T-helper 1 cell treated with Interleukin-12 subunit alpha and Interleukin-12 subunit beta and Interleukin-4 antibody, amounts not matched to agents 30 μg/mL and 1 μg/mL, for 36 hours (primary cell): ENCODE data around the gene PLCH1.
"Not testable (repeated sequence)": the region's sequence is repeated elsewhere in the genome, so short reads cannot be mapped to it uniquely, and the experiment has no call there.

Experiments
- H3K27ac Mint-ChIP-seq: one replicate; pipeline ENCODE4 v1.8.0; 2021; ENCODE audit warnings: mild to moderate bottlenecking, mixed read lengths
- H3K27me3 Mint-ChIP-seq: one replicate; pipeline ENCODE4 v1.8.0; 2021; ENCODE audit warnings: low read depth, mixed read lengths
- H3K36me3 Mint-ChIP-seq: one replicate; pipeline ENCODE4 v1.8.0; 2021; ENCODE audit warnings: low read depth, mixed read lengths
- H3K4me1 Mint-ChIP-seq: one replicate; pipeline ENCODE4 v1.8.0; 2021; ENCODE audit warnings: low read depth, mixed read lengths
- H3K4me3 Mint-ChIP-seq: one replicate; pipeline ENCODE4 v1.8.0; 2021; ENCODE audit warnings: mild to moderate bottlenecking, moderate library complexity, mixed read lengths
- H3K9me3 Mint-ChIP-seq: one replicate; pipeline ENCODE4 v1.8.0; 2021; ENCODE audit warnings: mixed read lengths

Gene PLCH1

DNA sequence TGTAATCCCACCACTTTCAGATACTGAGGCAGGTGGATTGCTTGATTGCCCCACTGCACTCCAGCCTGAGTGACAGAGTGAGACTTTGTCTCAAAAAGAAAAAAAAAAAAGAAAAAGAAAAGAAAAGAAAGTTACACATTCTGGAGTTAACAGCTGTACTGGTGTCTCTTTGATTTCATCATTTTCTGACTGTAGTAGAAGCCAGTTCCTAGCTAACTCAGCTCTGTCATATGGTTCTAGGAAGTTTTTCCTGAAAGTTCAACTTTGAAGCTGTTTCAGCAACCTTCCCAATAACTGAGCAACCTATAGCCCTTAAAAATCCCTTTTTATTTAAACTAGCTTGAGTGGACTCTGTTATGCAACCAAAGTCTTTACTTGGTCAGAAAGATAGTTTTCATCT, 346.8 kb downstream of the PLCH1 start:
- H3K9me3 Mint-ChIP-seq = peaks cover 4% of the 10 kb centered on the region
- H3K27ac Mint-ChIP-seq = no peak overlapping the region
- no peaks in the 10 kb centered on the region for H3K27me3 Mint-ChIP-seq
- peaks cover 2% of the 10 kb centered on the region for H3K36me3 Mint-ChIP-seq
- H3K4me1 Mint-ChIP-seq = no peaks in the 10 kb centered on the region
- no peak overlapping the region for H3K4me3 Mint-ChIP-seq

DNA sequence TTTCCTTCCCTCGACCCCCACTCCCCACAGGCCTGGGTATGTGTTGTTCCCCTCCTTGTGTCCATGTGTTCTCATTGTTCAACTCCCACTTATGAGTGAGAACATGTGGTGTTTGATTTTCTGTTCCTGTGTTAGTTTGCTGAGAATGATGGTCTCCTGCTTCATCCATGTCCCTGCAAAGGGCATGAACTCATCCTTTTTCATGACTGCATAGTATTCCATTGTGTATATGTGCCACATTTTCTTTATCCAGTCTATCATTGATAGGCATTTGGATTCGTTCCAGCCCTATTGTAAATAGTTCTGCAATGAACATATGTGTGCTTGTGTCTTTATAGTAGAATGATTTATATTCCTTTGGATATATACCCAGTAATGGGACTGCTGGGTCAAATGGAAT, 350.0 kb downstream of the PLCH1 start:
- not testable (repeated sequence) for H3K9me3 Mint-ChIP-seq, H3K36me3 Mint-ChIP-seq, H3K27me3 Mint-ChIP-seq, H3K4me1 Mint-ChIP-seq, H3K4me3 Mint-ChIP-seq, H3K27ac Mint-ChIP-seq

DNA sequence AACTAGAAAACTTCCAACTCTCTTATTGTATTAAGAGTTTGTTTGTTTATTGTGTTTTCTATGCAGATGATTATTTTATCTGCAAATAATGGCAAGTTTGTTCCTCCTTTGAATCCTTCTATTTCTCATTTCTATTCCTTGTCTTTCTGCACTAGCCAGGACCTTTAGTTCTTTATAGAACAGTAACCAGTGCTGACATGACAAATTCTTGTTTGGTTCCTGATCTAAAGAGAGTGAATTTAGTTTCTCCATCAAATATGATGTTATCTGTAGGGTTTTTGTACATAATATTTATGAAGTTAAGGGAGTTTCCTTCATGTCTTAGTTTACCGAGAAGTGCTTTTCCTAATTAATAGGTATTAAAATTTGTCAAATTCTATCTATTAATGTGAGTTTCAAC, 350.6 kb downstream of the PLCH1 start:
- Mint-ChIP-seq H3K4me1 (no peaks in the 10 kb centered on the region), H3K4me3 (no peak overlapping the region), H3K27ac (no peak overlapping the region)

DNA sequence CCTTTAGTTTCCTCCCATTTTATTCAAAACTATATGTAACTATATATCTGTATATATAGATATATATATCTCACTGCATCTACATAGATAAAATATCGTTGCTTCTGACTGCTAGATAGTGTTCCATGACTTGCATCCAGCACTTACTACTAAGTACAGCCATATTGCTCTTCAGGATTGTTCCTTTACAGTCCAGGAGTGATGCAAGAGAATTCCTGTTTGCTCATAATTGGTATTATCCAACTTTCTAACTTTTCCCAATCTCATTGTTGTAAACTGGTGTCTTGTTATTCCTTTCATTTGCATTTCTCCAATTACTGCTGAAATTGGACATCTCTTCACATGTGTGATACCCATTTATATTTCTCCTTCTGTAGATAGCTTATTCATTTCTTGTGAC, 351.6 kb downstream of the PLCH1 start:
- Mint-ChIP-seq H3K27ac (no peak overlapping the region), H3K4me1 (no peaks in the 10 kb centered on the region), H3K9me3 (peaks cover 4% of the 10 kb centered on the region), H3K36me3 (peaks cover 2% of the 10 kb centered on the region), H3K27me3 (peaks cover 4% of the 10 kb centered on the region), H3K4me3 (no peak overlapping the region)

More for the DNA sequence above, 350.6 kb downstream of the PLCH1 start:
- Mint-ChIP-seq H3K36me3 (peaks cover 2% of the 10 kb centered on the region), H3K27me3 (no peaks in the 10 kb centered on the region), H3K9me3 (peaks cover 4% of the 10 kb centered on the region)

DNA sequence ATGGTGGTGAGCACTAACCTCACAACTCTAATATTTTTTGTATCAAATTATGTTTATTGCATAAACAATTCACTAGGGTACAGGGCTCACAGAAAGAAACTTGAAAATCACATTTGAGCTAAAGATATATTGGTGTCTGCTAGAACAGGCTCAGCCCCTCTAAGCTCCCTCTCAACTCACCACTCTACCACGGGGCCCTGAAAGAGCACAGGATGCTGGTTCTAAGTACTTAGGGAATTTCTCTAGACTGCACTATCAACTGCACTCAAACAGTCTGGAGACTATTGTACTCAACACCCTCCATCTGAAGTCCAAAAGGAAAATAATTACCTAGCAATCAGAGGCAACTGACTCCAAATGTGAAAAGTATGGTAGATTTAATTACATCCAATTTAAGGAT, 352.7 kb downstream of the PLCH1 start:
- Mint-ChIP-seq H3K27me3 (peaks cover 4% of the 10 kb centered on the region), H3K9me3 (peaks cover 4% of the 10 kb centered on the region), H3K4me3 (no peak overlapping the region), H3K4me1 (no peaks in the 10 kb centered on the region), H3K27ac (no peak overlapping the region), H3K36me3 (peaks cover 2% of the 10 kb centered on the region)

DNA sequence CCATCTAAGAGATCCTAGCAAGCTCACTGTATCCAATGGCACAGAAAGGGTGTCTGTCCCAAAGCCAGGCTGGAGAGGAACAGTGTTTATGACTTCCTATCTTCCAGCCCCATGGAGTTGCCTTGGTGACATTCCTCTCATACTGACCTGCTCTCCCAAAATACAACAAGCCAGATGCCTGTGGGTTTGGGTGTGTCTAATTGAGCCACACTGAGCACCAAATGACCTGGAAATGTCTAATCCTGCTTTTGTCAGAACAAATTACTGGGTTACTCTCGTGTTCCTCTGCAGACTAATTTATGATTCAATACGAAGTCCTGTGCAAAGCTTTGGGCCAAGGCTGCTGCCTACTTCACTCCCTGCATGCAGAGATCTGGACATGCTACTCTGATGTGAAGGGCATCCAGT, 353.3 kb downstream of the PLCH1 start:
- Mint-ChIP-seq H3K9me3 (peaks cover 4% of the 10 kb centered on the region), H3K27me3 (peaks cover 4% of the 10 kb centered on the region), H3K4me3 (no peak overlapping the region), H3K36me3 (peaks cover 2% of the 10 kb centered on the region), H3K27ac (no peak overlapping the region), H3K4me1 (no peaks in the 10 kb centered on the region)

DNA sequence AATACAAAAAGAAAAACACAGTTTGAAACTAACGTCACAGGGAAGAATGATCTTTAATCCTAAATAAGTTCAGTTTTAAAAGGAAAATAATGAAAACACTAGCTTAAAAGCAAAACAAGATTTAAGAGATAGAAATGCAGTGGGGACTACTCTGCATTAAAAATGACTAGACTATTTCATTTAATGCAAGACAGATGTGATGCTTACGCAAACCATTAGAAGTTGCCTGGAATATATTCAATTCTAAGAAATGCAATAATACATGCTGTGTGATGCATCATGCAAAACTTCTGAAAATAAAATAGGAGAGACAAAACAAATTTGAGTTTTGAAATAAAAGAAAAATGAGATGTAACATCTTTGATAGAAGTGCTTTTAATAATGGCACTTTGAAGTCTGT, 353.8 kb downstream of the PLCH1 start:
- peaks cover 4% of the 10 kb centered on the region for H3K27me3 Mint-ChIP-seq
- no peak overlapping the region for H3K27ac Mint-ChIP-seq
- H3K4me1 Mint-ChIP-seq = no peaks in the 10 kb centered on the region
- H3K9me3 Mint-ChIP-seq = peaks cover 4% of the 10 kb centered on the region
- no peak overlapping the region for H3K4me3 Mint-ChIP-seq
- peaks cover 2% of the 10 kb centered on the region for H3K36me3 Mint-ChIP-seq

DNA sequence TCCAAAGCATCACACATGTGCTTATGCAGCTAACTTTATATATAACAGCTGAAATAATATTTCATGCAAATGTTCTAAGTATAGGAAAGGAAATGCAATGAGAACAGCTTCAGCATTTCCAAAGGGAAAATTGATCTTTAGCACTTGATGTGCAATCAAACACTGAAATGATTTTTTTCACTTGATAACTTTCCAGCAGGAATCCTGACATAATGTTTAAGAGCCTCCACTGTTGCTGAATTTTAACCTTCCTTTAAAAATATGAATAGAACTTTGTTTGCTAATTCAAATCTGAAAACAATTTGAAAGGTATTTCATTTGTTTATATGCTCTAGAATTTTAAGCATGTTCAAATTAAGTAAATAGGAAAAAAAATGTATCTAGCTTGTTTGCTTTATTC, 354.5 kb downstream of the PLCH1 start:
- no peak overlapping the region for H3K4me3 Mint-ChIP-seq
- peaks cover 4% of the 10 kb centered on the region for H3K27me3 Mint-ChIP-seq
- H3K27ac Mint-ChIP-seq = no peak overlapping the region
- H3K4me1 Mint-ChIP-seq = no peaks in the 10 kb centered on the region
- peaks cover 2% of the 10 kb centered on the region for H3K36me3 Mint-ChIP-seq
- H3K9me3 Mint-ChIP-seq = peaks cover 1% of the 10 kb centered on the region

DNA sequence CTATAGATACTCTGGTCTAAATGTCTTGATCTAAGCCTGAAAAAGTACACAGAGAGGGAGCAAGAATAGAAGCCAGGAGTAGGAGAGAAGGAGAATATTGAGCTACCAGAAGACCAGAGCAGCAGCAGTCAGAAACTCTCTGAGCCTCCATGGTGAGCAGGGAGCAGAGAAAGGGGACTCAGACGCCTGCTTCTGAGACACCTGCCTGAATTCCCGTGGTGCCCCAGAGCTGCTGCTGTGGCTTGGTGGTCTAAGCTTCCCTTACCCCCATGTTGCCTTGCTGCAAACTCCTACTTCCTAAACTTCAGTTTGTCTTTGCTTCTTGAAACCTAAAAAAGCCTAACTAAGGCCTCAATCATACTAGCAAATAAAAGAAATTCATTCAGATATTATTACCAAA, 356.5 kb downstream of the PLCH1 start:
- H3K4me1 Mint-ChIP-seq = no peaks in the 10 kb centered on the region

DNA sequence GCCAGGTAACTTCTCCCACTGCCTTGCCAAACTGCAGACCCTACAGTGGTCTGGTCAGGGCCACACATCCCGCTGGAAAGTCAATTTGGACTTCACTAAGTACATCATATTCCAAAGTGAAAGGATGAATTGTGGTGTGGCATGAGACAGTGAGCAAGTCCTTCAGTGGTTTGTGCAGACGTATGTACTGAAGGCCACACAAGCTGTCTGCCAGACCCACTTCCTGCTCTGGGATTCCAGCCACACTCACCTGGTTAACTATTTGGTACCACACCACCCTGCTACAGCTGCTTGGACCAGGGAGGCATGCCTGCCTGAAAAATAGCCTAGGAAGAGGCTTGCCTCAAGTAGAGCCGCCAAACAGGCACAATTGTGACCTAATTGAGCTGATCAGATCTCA, 357.3 kb downstream of the PLCH1 start:
- H3K9me3 Mint-ChIP-seq = no peaks in the 10 kb centered on the region

More for the DNA sequence above, 356.5 kb downstream of the PLCH1 start:
- H3K27ac Mint-ChIP-seq = no peak overlapping the region
- no peaks in the 10 kb centered on the region for H3K36me3 Mint-ChIP-seq
- no peak overlapping the region for H3K4me3 Mint-ChIP-seq
- H3K27me3 Mint-ChIP-seq = peaks cover 4% of the 10 kb centered on the region
- H3K9me3 Mint-ChIP-seq = no peaks in the 10 kb centered on the region

DNA sequence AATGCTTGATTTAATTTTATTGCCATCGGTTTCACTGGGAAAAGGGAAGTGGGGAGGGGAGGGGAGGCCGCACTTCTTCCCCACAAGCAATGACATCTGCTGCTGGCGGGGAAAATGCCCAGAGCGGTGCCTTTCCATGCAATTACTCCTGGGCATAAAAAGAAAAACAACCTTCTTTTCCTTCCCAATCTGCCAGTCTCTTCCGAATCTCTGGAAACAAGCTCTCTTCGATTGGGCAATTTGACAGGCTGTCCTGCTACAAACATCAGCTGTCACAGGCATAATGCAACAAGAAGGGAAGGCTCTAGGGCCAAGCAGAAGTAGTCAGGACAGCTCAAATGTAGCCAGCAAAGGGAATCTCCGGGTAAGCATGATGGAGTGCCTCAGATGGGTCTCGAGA, 358.0 kb downstream of the PLCH1 start:
- Mint-ChIP-seq H3K9me3 (no peaks in the 10 kb centered on the region), H3K4me3 (no peak overlapping the region), H3K4me1 (no peaks in the 10 kb centered on the region), H3K27ac (no peak overlapping the region), H3K36me3 (no peaks in the 10 kb centered on the region), H3K27me3 (peaks cover 4% of the 10 kb centered on the region)

More for the DNA sequence above, 357.3 kb downstream of the PLCH1 start:
- Mint-ChIP-seq H3K27ac (no peak overlapping the region), H3K4me3 (no peak overlapping the region), H3K27me3 (peaks cover 4% of the 10 kb centered on the region), H3K4me1 (no peaks in the 10 kb centered on the region), H3K36me3 (no peaks in the 10 kb centered on the region)

DNA sequence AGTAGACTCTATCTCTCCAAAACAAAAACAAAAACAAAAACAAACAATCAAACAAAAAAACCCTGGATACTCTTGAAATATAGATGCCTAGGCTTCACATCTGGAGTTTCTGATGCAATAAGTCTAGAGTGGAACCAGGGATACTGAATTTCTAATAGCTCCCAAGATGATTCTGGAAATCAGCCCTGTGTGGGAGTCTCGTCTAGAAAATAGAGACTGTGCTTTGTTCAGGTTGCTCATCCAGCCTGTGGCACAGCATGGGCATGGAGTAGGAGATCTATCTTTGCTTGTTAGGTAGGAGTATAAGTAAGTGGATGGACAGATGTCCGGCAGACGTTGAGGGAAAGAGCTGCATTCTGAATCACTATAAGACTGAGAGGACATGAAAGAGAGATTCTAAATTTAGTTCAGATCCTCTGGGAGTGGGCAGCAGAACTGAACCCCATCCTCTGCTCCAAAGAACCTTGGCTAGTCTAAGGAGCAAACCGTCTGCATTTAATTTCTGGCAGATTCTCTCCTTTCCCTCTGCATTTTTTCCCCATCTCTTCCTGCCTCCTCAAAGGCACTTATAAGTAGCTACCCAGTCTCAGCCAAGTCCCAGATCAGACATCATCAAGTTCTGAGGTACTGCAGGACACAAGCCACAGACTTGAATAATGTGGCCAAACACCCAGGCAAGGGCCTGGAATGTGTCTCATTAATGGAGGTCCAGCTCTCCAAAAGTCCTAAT, 358.8 kb downstream of the PLCH1 start:
- Mint-ChIP-seq H3K27ac (no peak overlapping the region), H3K36me3 (no peaks in the 10 kb centered on the region), H3K9me3 (no peaks in the 10 kb centered on the region), H3K4me1 (no peaks in the 10 kb centered on the region), H3K27me3 (peaks cover 4% of the 10 kb centered on the region), H3K4me3 (no peak overlapping the region)

DNA sequence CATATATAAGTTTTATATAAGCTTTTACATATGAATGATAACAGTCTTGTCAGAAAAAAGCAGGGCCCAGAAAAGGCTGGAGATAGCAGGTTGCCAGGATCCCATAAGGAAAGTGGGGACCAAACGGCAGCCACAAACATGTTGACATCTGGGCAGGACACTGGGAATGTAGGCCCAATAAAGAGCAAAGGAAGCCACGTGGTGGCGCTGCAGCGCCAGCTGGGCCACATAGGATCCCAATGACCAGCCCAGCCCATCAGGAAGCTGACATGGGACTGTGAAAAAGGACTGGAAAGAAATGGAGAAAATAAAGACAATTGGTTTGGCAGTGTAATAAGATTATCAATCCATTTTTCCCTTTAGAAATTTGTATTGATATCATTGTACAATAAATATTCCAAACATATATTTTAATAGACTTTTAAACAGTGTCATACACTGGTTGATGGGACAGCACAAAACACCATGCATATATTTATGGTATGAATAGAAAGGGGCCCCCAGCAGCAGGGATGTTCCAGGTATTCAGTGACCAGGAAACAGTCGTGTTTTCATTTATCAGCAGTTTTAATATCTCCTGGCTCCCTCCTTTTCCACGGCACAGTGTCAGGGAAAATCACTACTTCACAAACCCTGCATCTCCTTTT, 362.4 kb downstream of the PLCH1 start:
- Mint-ChIP-seq H3K4me3 (no peak overlapping the region), H3K27ac (no peak overlapping the region), H3K36me3 (no peaks in the 10 kb centered on the region), H3K9me3 (no peaks in the 10 kb centered on the region), H3K27me3 (no peaks in the 10 kb centered on the region), H3K4me1 (no peaks in the 10 kb centered on the region)

DNA sequence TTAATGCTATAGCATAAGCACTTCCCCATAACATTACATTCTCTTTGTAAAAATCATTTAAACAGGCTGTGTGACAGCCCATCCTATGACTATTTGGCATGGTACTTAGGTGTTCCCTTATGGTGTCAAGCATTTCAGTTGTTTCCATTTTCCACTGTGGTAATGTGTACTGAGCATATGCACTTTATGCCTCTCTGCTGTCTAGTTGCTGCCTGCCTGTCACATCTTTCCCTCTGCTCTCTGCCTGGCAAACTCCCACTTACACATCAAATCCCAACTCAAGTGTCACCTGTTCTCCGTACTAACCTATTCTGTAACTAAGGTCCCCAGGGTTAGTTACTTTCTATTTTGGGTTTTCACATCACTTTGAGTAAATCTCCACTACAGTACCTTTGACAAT, 367.0 kb downstream of the PLCH1 start:
- no peaks in the 10 kb centered on the region for H3K36me3 Mint-ChIP-seq
- no peaks in the 10 kb centered on the region for H3K4me1 Mint-ChIP-seq
- no peaks in the 10 kb centered on the region for H3K27me3 Mint-ChIP-seq
- H3K4me3 Mint-ChIP-seq = no peak overlapping the region
- H3K9me3 Mint-ChIP-seq = no peaks in the 10 kb centered on the region
- H3K27ac Mint-ChIP-seq = no peak overlapping the region

DNA sequence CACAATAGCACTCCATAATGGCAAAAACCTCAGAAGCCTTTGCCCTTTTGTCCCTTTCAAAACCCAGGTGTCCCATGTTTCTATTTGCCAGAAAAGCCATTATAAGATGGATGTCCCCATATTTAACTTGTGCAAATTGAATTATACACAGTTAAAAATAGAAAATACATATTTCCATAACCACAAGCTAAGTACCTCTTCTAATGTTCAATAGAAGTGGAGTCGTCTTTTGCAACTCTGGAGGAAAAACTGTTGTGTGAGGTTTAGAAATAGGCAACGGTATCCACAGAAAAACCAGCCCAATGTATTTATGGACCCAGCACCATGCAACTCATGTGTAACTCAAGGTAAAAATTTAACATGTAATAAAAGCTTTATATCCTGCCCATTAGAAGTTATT, 367.8 kb downstream of the PLCH1 start:
- no peaks in the 10 kb centered on the region for H3K9me3 Mint-ChIP-seq
- no peaks in the 10 kb centered on the region for H3K36me3 Mint-ChIP-seq
- H3K27me3 Mint-ChIP-seq = no peaks in the 10 kb centered on the region
- no peak overlapping the region for H3K27ac Mint-ChIP-seq
- H3K4me1 Mint-ChIP-seq = no peaks in the 10 kb centered on the region
- no peak overlapping the region for H3K4me3 Mint-ChIP-seq
